K562 (cell line): Measurements from ENCODE around the gene LRRC27. TPM values are rescaled to one million over a fixed set of nuclear protein-coding genes. Genes with fewer than 3 reads are reported as not detected.

Source experiments
- ATAC-seq: fragments of 200-7000 bp; cut with Tn5 transposase; 3 replicates; pipeline ENCODE4 v1.9.1; 2020; ENCODE audit warnings: moderate library complexity
- BruUV-seq: library from RNA; stranded (reverse); fragments of 400-500 nt; replicated peaks from 2 replicates; lab custom pipeline; 2021; lab: Mats Ljungman, UMichigan
- CTCF ChIA-PET: fragments of 300-600 bp; formaldehyde crosslinking; extraction: SDS; loops from one replicate; lab custom pipeline; 2021; ENCODE audit warnings: low intra/inter-chr PET ratio; lab: Yijun Ruan, JAX
- POLR2A ChIA-PET: fragments of 300-600, 350-650 bp; sonication (Branson Sonifier 250); formaldehyde crosslinking; extraction: SDS; loops from one replicate; lab custom pipeline; 2021; ENCODE audit warnings: antibody characterized with exemption, inconsistent platforms; lab: Yijun Ruan, JAX
- DNase-seq, 4 experiments: peaks; one replicate each; pipeline versions ENCODE4 v3.0.0 to v3.0.0-alpha.2; 2011 to 2018; ENCODE audit warnings: low spot score in 3 of 4, mixed read lengths in 3 of 4; ENCODE audit errors: extremely low read depth in 1 of 4
- FAIRE-seq: peaks from 2 replicates; lab custom pipeline; 2011; peaks lifted over from hg19 to GRCh38; lab: Jason Lieb, UNC
- H2AFZ ChIP-seq: 2 replicates; pipeline ENCODE4 v1.6.0; 2011; ENCODE audit warnings: low read depth, low read length, control low read depth, inconsistent platforms
- H3K27ac ChIP-seq: fragments of 200-600 bp; 3 replicates; pipeline ENCODE4 v1.8.0; 2011; ENCODE audit warnings: low read depth, mild to moderate bottlenecking, control low read depth, inconsistent platforms, low read length, moderate library complexity, mixed read lengths; ENCODE audit errors: extremely low read depth
- H3K27me3 ChIP-seq, 2 experiments: fragments of 300-600 bp in 1 of 2; 2 replicates in 1 of 2; 3 replicates in 1 of 2; pipeline versions ENCODE4 v1.6.0 to v1.8.0; 2011; ENCODE audit warnings: inconsistent platforms in 2 of 2, low read length in 2 of 2, mild to moderate bottlenecking in 1 of 2, mixed read lengths in 1 of 2, moderate library complexity in 1 of 2; ENCODE audit not compliant: control insufficient read depth in 2 of 2, insufficient read depth in 2 of 2
- H3K36me3 ChIP-seq: fragments of 300-600 bp; 3 replicates; pipeline ENCODE4 v1.8.0; 2011; ENCODE audit warnings: mild to moderate bottlenecking, low read length, inconsistent platforms; ENCODE audit not compliant: control insufficient read depth, insufficient read depth
- H3K4me1 ChIP-seq, 2 experiments: fragments of 200-600 bp in 1 of 2; replicated peaks in 1 of 2; 2 replicates in 1 of 2; 3 replicates in 1 of 2; pipeline versions ENCODE4 v1.5.1 to v1.8.0; 2011; ENCODE audit warnings: inconsistent platforms in 2 of 2, low read length in 2 of 2, mild to moderate bottlenecking in 1 of 2, mixed read lengths in 1 of 2, moderate library complexity in 1 of 2; ENCODE audit not compliant: control insufficient read depth in 2 of 2, insufficient read depth in 2 of 2
- H3K4me2 ChIP-seq: 2 replicates; pipeline ENCODE4 v1.6.1; 2011; ENCODE audit warnings: low read length, control low read depth, inconsistent platforms, mixed read lengths; ENCODE audit not compliant: insufficient read depth
- H3K4me3 ChIP-seq: fragments of 200-600 bp; sonication (generic), shearing (Covaris generic); 2 replicates; pipeline ENCODE4 v1.5.1; 2016; ENCODE audit warnings: control low read depth, inconsistent platforms
- H3K79me2 ChIP-seq: fragments of 200-600 bp; 3 replicates; pipeline ENCODE4 v1.8.0; 2011; ENCODE audit warnings: low read length, inconsistent platforms; ENCODE audit not compliant: control insufficient read depth, insufficient read depth
- H3K9ac ChIP-seq, 2 experiments: 2 replicates each; pipeline versions ENCODE4 v1.6.0 to v1.6.1; 2011; ENCODE audit warnings: low read depth in 2 of 2, low read length in 2 of 2, control low read depth in 1 of 2, inconsistent platforms in 1 of 2, mild to moderate bottlenecking in 1 of 2, mixed read lengths in 1 of 2; ENCODE audit not compliant: insufficient read depth in 1 of 2
- H3K9me1 ChIP-seq: one replicate; pipeline ENCODE4 v1.6.0; 2011; ENCODE audit warnings: inconsistent platforms, mild to moderate bottlenecking, low read length, moderate library complexity; ENCODE audit not compliant: control insufficient read depth, insufficient read depth
- H3K9me3 ChIP-seq: replicated peaks from 2 replicates; pipeline ENCODE4 v1.5.1; 2011; ENCODE audit warnings: low read depth, low read length, inconsistent platforms; ENCODE audit not compliant: control insufficient read depth, insufficient read depth
- H4K20me1 ChIP-seq: replicated peaks from 2 replicates; pipeline ENCODE4 v1.6.1; 2011; ENCODE audit warnings: low read length, inconsistent platforms, mixed read lengths; ENCODE audit not compliant: control insufficient read depth, insufficient read depth
- BRF1 ChIP-seq: IDR thresholded peaks from 3 replicates; pipeline ENCODE4 v1.6.1; 2011; ENCODE audit warnings: borderline replicate concordance, mild to moderate bottlenecking; ENCODE audit not compliant: insufficient read length; ENCODE audit errors: extremely low read depth
- CBFA2T2 ChIP-seq: fragments of 450-650 bp; conservative IDR thresholded peaks from 2 replicates; pipeline ENCODE4 v1.6.1; 2017; ENCODE audit warnings: mild to moderate bottlenecking
- CREB3L1 ChIP-seq: fragments of 450-650 bp; IDR thresholded peaks from 2 replicates; pipeline ENCODE4 v1.6.1; 2014; ENCODE audit warnings: low read depth, mild to moderate bottlenecking, moderate library complexity, borderline replicate concordance
- FOXP1 ChIP-seq: sonication (generic); formaldehyde crosslinking; IDR thresholded peaks from 2 replicates; pipeline ENCODE4 v1.8.0; 2022; ENCODE audit warnings: mild to moderate bottlenecking, missing genetic modification reagents
- GTF3C2 ChIP-seq: IDR thresholded peaks from 3 replicates; pipeline ENCODE4 v1.6.1; 2011; ENCODE audit warnings: borderline replicate concordance, mild to moderate bottlenecking, moderate library complexity; ENCODE audit not compliant: insufficient read length; ENCODE audit errors: extremely low read depth
- MBD2 ChIP-seq: sonication (generic); IDR thresholded peaks from 2 replicates; pipeline ENCODE4 v1.6.1; 2016; ENCODE audit warnings: low read depth, borderline replicate concordance
- MEIS2 ChIP-seq: fragments of 450-650 bp; IDR thresholded peaks from 2 replicates; pipeline ENCODE4 v1.6.1; 2014; ENCODE audit warnings: mild to moderate bottlenecking; ENCODE audit not compliant: partially characterized antibody
- MNT ChIP-seq, 2 experiments: fragments of 450-650 bp; conservative IDR thresholded peaks; 2 replicates each; pipeline ENCODE4 v1.6.1; 2017; ENCODE audit warnings: mild to moderate bottlenecking in 2 of 2, moderate library complexity in 2 of 2
- SMC3 ChIP-seq: conservative IDR thresholded peaks from 2 replicates; pipeline ENCODE4 v1.6.1; 2011; ENCODE audit warnings: low read depth, low read length, improper control_type of control experiment; ENCODE audit not compliant: insufficient read depth
- XRCC4 ChIP-seq: IDR thresholded peaks from one replicate; pipeline ENCODE4 v1.6.1; 2011; ENCODE audit not compliant: insufficient read depth, insufficient read length; ENCODE audit errors: extremely low read depth
- ZBTB7A ChIP-seq: IDR thresholded peaks from 2 replicates; pipeline ENCODE4 v1.6.1; 2011; ENCODE audit warnings: low read depth, mild to moderate bottlenecking, low read length, moderate library complexity, borderline replicate concordance; ENCODE audit not compliant: control insufficient read depth
- ZKSCAN8 ChIP-seq: fragments of 200-800 bp; sonication (Bioruptor generic); IDR thresholded peaks from 2 replicates; pipeline ENCODE4 v1.6.1; 2016; ENCODE audit warnings: missing genetic modification characterization, missing compliant biosample characterization
- ZNF347 ChIP-seq: fragments of 450-650 bp; formaldehyde crosslinking; IDR thresholded peaks from 2 replicates; pipeline ENCODE4 v1.4.0; 2020; ENCODE audit warnings: low read depth, mild to moderate bottlenecking, moderate library complexity
- ZNF764 ChIP-seq: fragments of 250-450 bp; sonication (Bioruptor Pico); IDR thresholded peaks from 2 replicates; pipeline ENCODE4 v1.4.0; 2020; ENCODE audit warnings: low read depth, mild to moderate bottlenecking, moderate library complexity
- WGBS: fragments of 100-300 bp; shearing (Covaris generic); methylation state at CpG from one replicate; pipeline ENCODE4 v1.1.6; 2016; ENCODE audit warnings: low coverage, mixed read lengths; ENCODE audit not compliant: insufficient coverage; ENCODE audit errors: missing lambda C conversion rate; 5-methylcytosine and 5-hydroxymethylcytosine counted together
- in situ Hi-C: fragments of 300-500 bp; cut with MboI; formaldehyde crosslinking; loops from 4 replicates; pipeline ENCODE4 v1.15.0; 2018; ENCODE audit warnings: inconsistent platforms, mixed read lengths
- intact Hi-C: fragments of 100-400 bp; cut with micrococcal nuclease; formaldehyde crosslinking; loops from 2 replicates; pipeline ENCODE4 v1.14.2; 2022
- polyA plus RNA-seq, 8 experiments: library from polyadenylated mRNA; depleted of rRNA in 4 of 8; stranded (reverse) in 5 of 8; unstranded in 3 of 8; fragments of >200 nt; fragmentation: Nextera tagmentation in 2 of 8; fragmentation: Illumina TruSeq in 1 of 8; extraction: Ambion mirVana in 2 of 8; extraction: Trizol in 1 of 8; gene quantifications; 2 replicates each; pipeline versions ENCODE4 v1.2.1 to v1.2.3, GENCODE V29; 2011 to 2014; ENCODE audit warnings: inconsistent platforms in 1 of 8, missing spikeins in 1 of 8
- total RNA-seq, 7 experiments: library from RNA; depleted of rRNA in 6 of 7; stranded (reverse); fragments of >200 nt in 6 of 7; fragmentation: Illumina TruSeq in 2 of 7; extraction: Trizol in 2 of 7; gene quantifications; 2 replicates each; pipeline versions ENCODE4 v1.2.1 to v1.2.3, GENCODE V29; 2011 to 2021; ENCODE audit warnings: low replicate concordance in 1 of 7
- TF ChIP-seq, protein P1 (sequence below): sonication (generic); formaldehyde crosslinking; IDR thresholded peaks from 2 replicates; pipeline ENCODE4 v1.8.0; 2023; ENCODE audit warnings: mild to moderate bottlenecking, missing genetic modification reagents

The LRRC27 gene
- total and polyA plus RNA-seq, 9 of the 15 experiments (the other 6 are each of a cell fraction or from before 2014, with no cell fraction given): 0.10 to 2.7 (median 1.4) TPM

- CTCF ChIA-PET: no interaction called here
- no peak for ATAC-seq
Measured at GRCh38 chr10:132368391-132368790, 36.4 kb downstream of the LRRC27 start.

More at GRCh38 chr10:132368391-132368790, 36.4 kb downstream of the LRRC27 start:
- no peak for DNase-seq
- Histone ChIP-seq H3K4me2 (no peak overlapping the region), H4K20me1 (no peaks in the 10 kb centered on the region), H3K79me2 (no peaks in the 10 kb centered on the region), H3K9me3 (no peaks in the 10 kb centered on the region; the same call in 1 of the 2 replicates), H3K4me3 (no peak overlapping the region), H3K9ac (no peak overlapping the region), H2AFZ (no peak overlapping the region), H3K36me3 (no peaks in the 10 kb centered on the region), H3K4me1 (peaks cover 0 to 7% of the 10 kb centered on the region in 2 experiments; a peak in 1 of 5 replicates), H3K9me1 (no peaks in the 10 kb centered on the region), H3K27me3 (peaks cover 12 to 48% of the 10 kb centered on the region in 2 experiments; a peak in 3 of 5 replicates), H3K27ac (no peak overlapping the region)
- intact Hi-C loops: no loop called here
- no peak for FAIRE-seq
- WGBS: 2% methylated on average over 4 of the region's 4 CpGs
- BruUV-seq: no TSS peak
- TF ChIP-seq MEIS2: no peak
- TF ChIP-seq ZNF764 (CRISPR knock-in tag): no peak
- TF ChIP-seq ZKSCAN8: no peak
- no peak for TF ChIP-seq MNT (conservative IDR thresholded peaks at IDR 0.05)
- TF ChIP-seq CBFA2T2: no peak
- TF ChIP-seq MBD2: no peak
- no peak for TF ChIP-seq ZBTB7A
- TF ChIP-seq XRCC4: no peak
- no peak for TF ChIP-seq GTF3C2
- TF ChIP-seq, protein P1, sequence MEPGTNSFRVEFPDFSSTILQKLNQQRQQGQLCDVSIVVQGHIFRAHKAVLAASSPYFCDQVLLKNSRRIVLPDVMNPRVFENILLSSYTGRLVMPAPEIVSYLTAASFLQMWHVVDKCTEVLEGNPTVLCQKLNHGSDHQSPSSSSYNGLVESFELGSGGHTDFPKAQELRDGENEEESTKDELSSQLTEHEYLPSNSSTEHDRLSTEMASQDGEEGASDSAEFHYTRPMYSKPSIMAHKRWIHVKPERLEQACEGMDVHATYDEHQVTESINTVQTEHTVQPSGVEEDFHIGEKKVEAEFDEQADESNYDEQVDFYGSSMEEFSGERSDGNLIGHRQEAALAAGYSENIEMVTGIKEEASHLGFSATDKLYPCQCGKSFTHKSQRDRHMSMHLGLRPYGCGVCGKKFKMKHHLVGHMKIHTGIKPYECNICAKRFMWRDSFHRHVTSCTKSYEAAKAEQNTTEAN (CRISPR knock-in tag): no peak
- no peak for TF ChIP-seq SMC3
- TF ChIP-seq FOXP1 (CRISPR knock-in tag): no peak
- no peak for TF ChIP-seq ZNF347 (CRISPR knock-in tag)
- no peak for TF ChIP-seq BRF1
- TF ChIP-seq CREB3L1: no peak
- in situ Hi-C loops: no loop called here
- POLR2A ChIA-PET: no interaction called here
